DND-41 (cell line): Measurements from ENCODE around the gene DTYMK.
A peak's percentile ranks its signal among the peaks of the same experiment; 100 is the strongest.

Source experiments
- ATAC-seq: fragments of 200-7000 bp; cut with Tn5 transposase; 3 replicates; pipeline ENCODE4 v1.9.1; 2021; ENCODE audit warnings: low read depth; ENCODE audit not compliant: insufficient read depth
- DNase-seq: peaks from one replicate; pipeline ENCODE4 v3.0.0-alpha.2; 2020
- H2AFZ ChIP-seq: 2 replicates; pipeline ENCODE4 v1.6.0; 2012; ENCODE audit warnings: low read depth, low read length
- H3K27ac ChIP-seq: 2 replicates; pipeline ENCODE4 v1.5.1; 2012; ENCODE audit warnings: low read length, inconsistent platforms
- H3K27me3 ChIP-seq: fragments of 200-600 bp; sonication (generic); 2 replicates; pipeline ENCODE4 v1.6.0; 2012; ENCODE audit warnings: low read length, mild to moderate bottlenecking, inconsistent platforms; ENCODE audit not compliant: insufficient read depth, poor library complexity
- H3K36me3 ChIP-seq: 2 replicates; pipeline ENCODE4 v1.5.1; 2012; ENCODE audit warnings: low read length, inconsistent platforms; ENCODE audit not compliant: insufficient read depth
- H3K4me1 ChIP-seq: 2 replicates; pipeline ENCODE4 v1.5.1; 2012; ENCODE audit warnings: mild to moderate bottlenecking, low read length; ENCODE audit not compliant: insufficient read depth
- H3K4me2 ChIP-seq: 2 replicates; pipeline ENCODE4 v1.6.0; 2012; ENCODE audit warnings: mild to moderate bottlenecking, moderate library complexity, low read length, inconsistent platforms; ENCODE audit not compliant: insufficient read depth
- H3K4me3 ChIP-seq, 2 experiments: fragments of 200-600 bp in 1 of 2; shearing (Covaris generic) in 1 of 2; 2 replicates each; pipeline ENCODE4 v1.5.1; 2012 to 2016; ENCODE audit warnings: inconsistent platforms in 2 of 2, low read length in 2 of 2, mild to moderate bottlenecking in 2 of 2, low read depth in 1 of 2, moderate library complexity in 1 of 2
- H3K79me2 ChIP-seq: 2 replicates; pipeline ENCODE4 v1.6.0; 2012; ENCODE audit warnings: low read length, inconsistent platforms; ENCODE audit not compliant: insufficient read depth
- H3K9ac ChIP-seq: 2 replicates; pipeline ENCODE4 v1.6.0; 2012; ENCODE audit warnings: low read depth, mild to moderate bottlenecking, inconsistent platforms, low read length, moderate library complexity
- H3K9me3 ChIP-seq: 2 replicates; pipeline ENCODE4 v1.5.1; 2012; ENCODE audit warnings: low read length, moderate library complexity, mild to moderate bottlenecking, inconsistent platforms; ENCODE audit not compliant: insufficient read depth, severe bottlenecking
- H4K20me1 ChIP-seq: 2 replicates; pipeline ENCODE4 v1.6.0; 2012; ENCODE audit warnings: low read length; ENCODE audit not compliant: insufficient read depth
- EZH2 ChIP-seq: IDR thresholded peaks from 3 replicates; pipeline ENCODE4 v1.6.1; 2012; ENCODE audit warnings: borderline replicate concordance, low read depth, mild to moderate bottlenecking, moderate library complexity, low read length, inconsistent platforms; ENCODE audit not compliant: severe bottlenecking
- TF ChIP-seq, protein P1 (sequence below): IDR thresholded peaks from 2 replicates; pipeline ENCODE4 v1.5.1; 2012; ENCODE audit warnings: borderline replicate concordance, low read length, moderate library complexity, mild to moderate bottlenecking; ENCODE audit not compliant: poor library complexity, severe bottlenecking; ENCODE audit errors: extremely low read depth

Gene DTYMK

GRCh38 chr2:241690202-241690717 lies 3.6 kb upstream of the DTYMK start:
- Histone ChIP-seq H4K20me1 (peaks cover 4% of the 10 kb centered on the region; the same call in 1 of the 2 replicates), H3K27ac (no peak overlapping the region), H3K27me3 (no peaks in the 10 kb centered on the region), H3K79me2 (peaks cover 48% of the 10 kb centered on the region), H2AFZ (no peak overlapping the region), H3K4me1 (peaks cover 33% of the 10 kb centered on the region), H3K9me3 (no peaks in the 10 kb centered on the region), H3K36me3 (peaks cover 57% of the 10 kb centered on the region), H3K4me3 (no peak overlapping the region), H3K4me2 (peak overlapping the region; percentile 38; the same call in 1 of the 2 replicates), H3K9ac (no peak overlapping the region)
- DNase-seq, result no peak
- TF ChIP-seq, protein P1, sequence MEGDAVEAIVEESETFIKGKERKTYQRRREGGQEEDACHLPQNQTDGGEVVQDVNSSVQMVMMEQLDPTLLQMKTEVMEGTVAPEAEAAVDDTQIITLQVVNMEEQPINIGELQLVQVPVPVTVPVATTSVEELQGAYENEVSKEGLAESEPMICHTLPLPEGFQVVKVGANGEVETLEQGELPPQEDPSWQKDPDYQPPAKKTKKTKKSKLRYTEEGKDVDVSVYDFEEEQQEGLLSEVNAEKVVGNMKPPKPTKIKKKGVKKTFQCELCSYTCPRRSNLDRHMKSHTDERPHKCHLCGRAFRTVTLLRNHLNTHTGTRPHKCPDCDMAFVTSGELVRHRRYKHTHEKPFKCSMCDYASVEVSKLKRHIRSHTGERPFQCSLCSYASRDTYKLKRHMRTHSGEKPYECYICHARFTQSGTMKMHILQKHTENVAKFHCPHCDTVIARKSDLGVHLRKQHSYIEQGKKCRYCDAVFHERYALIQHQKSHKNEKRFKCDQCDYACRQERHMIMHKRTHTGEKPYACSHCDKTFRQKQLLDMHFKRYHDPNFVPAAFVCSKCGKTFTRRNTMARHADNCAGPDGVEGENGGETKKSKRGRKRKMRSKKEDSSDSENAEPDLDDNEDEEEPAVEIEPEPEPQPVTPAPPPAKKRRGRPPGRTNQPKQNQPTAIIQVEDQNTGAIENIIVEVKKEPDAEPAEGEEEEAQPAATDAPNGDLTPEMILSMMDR, result no peak
- TF ChIP-seq EZH2, result no peak
- ATAC-seq, result no peak

GRCh38 chr2:241689306-241689705 lies 2.7 kb upstream of the DTYMK start:
- Histone ChIP-seq H2AFZ (no peak overlapping the region), H4K20me1 (peaks cover 4% of the 10 kb centered on the region; the same call in 1 of the 2 replicates), H3K4me2 (peak overlapping the region; percentile 38; the same call in 1 of the 2 replicates), H3K27me3 (no peaks in the 10 kb centered on the region), H3K27ac (0 out of 2 replicates have a peak overlapping the region, but pooled peaks have one; percentile 37), H3K9me3 (no peaks in the 10 kb centered on the region), H3K4me3 (no peak overlapping the region), H3K4me1 (peaks cover 43% of the 10 kb centered on the region), H3K79me2 (peaks cover 57% of the 10 kb centered on the region), H3K36me3 (peaks cover 56% of the 10 kb centered on the region), H3K9ac (no peak overlapping the region)
- no peak for TF ChIP-seq EZH2
- TF ChIP-seq, protein P1, result no peak
- ATAC-seq, result no peak
- DNase-seq, result no peak

- H3K4me2 ChIP-seq, result peak overlapping the region; percentile 78
- peaks cover 69% of the 10 kb centered on the region for H3K36me3 ChIP-seq
- peak overlapping the region; percentile 95 for H2AFZ ChIP-seq
- peaks cover 79% of the 10 kb centered on the region for H3K79me2 ChIP-seq
- H3K9ac ChIP-seq, result peak overlapping the region; percentile 98
- TF ChIP-seq, protein P1, result no peak
- no peaks in the 10 kb centered on the region for H3K9me3 ChIP-seq
- peak overlapping the region; percentile 70 to 100 for H3K4me3 ChIP-seq
- no peak for DNase-seq
- peak overlapping the region; percentile 91 for H3K27ac ChIP-seq
- no peaks in the 10 kb centered on the region for H3K27me3 ChIP-seq
- peaks cover 46% of the 10 kb centered on the region for H3K4me1 ChIP-seq
- ATAC-seq, result peak; percentile 11
- peaks cover 11% of the 10 kb centered on the region; the same call in 1 of the 2 replicates for H4K20me1 ChIP-seq
These were observed 328 bp downstream of the DTYMK start for GRCh38 chr2:241686324-241686649.
